Keratinocyte (primary cell): ENCODE data around the gene IMPDH1.

ENCODE experiments used
- CTCF ChIP-seq, 3 experiments: IDR thresholded peaks in 1 of 3; conservative IDR thresholded peaks in 1 of 3; optimal IDR thresholded peaks in 1 of 3; 2 replicates in 2 of 3; 3 replicates in 1 of 3; pipeline versions ENCODE3 to v1.5.1; 2011; ENCODE audit warnings: low read length in 3 of 3, mild to moderate bottlenecking in 3 of 3, moderate library complexity in 2 of 3, control low read depth in 1 of 3, inconsistent platforms in 1 of 3; ENCODE audit not compliant: insufficient read depth in 2 of 3; ENCODE audit errors: extremely low read depth in 1 of 3
- EZH2 ChIP-seq: IDR thresholded peaks from one replicate; pipeline ENCODE4 v1.6.1; 2012; ENCODE audit warnings: inconsistent platforms, mild to moderate bottlenecking, low read length, moderate library complexity

GRCh38 chr7:128422037-128422436, 12.3 kb upstream of the IMPDH1 start:
- TF ChIP-seq CTCF (optimal IDR thresholded peaks at IDR 0.05 in 1 of 3, IDR thresholded peaks at IDR 0.05 in 1 of 3, conservative IDR thresholded peaks at IDR 0.05 in 1 of 3; ENCODE audit: extremely low read depth in 1 of 3, insufficient read depth in 2 of 3, low read length in 3 of 3) (no peak), EZH2 (no peak)
